ENCODE data around the gene ARFGAP3.
A peak's percentile ranks its signal among the peaks of the same experiment; 100 is the strongest.

The ARFGAP3 gene

DNA sequence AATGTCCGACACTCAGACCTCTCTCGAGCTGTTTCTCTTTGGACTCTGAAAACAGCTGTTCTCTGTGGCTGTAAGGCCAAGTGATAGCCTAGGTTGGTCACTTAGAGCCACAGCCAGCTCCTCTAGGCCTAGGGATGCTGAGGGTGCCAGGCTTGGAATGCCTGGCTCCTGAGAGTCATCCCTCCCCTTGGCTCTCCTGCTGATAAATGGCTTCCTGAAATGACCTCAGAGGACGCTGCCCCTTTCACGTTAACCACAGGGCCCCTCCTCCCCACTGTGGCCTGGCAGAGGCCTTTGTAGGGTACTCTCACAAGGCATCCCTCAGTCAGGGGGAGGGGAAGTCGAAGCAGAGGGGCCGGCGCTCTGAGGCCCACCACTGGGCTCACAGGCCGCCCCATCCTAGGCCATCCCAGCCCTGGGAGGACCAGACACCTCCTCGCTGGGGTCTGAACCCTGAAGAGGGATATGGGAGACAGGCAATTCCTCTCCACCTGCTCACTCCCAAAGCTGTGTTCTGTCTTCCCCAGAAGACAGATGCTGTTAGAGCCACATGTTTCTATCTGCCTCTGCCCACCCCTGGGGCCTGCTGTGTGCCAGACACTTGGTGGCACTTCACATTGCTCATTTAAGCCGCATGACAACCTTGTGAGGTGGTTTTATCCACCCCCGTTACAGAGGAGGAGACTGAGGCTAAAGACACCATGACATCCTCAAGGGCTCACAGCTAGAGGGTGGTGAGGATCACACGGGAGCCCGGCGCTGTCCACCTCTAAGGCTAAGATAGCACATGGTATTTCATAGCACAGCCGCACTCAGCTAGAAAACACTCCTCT is 50.9 kb downstream of the ARFGAP3 start:
- Mint-ChIP-seq H3K4me3 (peak overlapping the region; percentile 30), H3K36me3 (ENCODE audit: low read depth) (peaks cover 71% of the 10 kb centered on the region), H3K9me3 (no peaks in the 10 kb centered on the region), H3K27ac (peak overlapping the region; percentile 96), H3K4me1 (peaks cover 33% of the 10 kb centered on the region), H3K27me3 (ENCODE audit: low read depth, poor library complexity) (peaks cover 3% of the 10 kb centered on the region)
- TF ChIP-seq, protein P1, sequence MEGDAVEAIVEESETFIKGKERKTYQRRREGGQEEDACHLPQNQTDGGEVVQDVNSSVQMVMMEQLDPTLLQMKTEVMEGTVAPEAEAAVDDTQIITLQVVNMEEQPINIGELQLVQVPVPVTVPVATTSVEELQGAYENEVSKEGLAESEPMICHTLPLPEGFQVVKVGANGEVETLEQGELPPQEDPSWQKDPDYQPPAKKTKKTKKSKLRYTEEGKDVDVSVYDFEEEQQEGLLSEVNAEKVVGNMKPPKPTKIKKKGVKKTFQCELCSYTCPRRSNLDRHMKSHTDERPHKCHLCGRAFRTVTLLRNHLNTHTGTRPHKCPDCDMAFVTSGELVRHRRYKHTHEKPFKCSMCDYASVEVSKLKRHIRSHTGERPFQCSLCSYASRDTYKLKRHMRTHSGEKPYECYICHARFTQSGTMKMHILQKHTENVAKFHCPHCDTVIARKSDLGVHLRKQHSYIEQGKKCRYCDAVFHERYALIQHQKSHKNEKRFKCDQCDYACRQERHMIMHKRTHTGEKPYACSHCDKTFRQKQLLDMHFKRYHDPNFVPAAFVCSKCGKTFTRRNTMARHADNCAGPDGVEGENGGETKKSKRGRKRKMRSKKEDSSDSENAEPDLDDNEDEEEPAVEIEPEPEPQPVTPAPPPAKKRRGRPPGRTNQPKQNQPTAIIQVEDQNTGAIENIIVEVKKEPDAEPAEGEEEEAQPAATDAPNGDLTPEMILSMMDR (IDR thresholded peaks at IDR 0.05) = no peak
- DNase-seq = no peak

DNA sequence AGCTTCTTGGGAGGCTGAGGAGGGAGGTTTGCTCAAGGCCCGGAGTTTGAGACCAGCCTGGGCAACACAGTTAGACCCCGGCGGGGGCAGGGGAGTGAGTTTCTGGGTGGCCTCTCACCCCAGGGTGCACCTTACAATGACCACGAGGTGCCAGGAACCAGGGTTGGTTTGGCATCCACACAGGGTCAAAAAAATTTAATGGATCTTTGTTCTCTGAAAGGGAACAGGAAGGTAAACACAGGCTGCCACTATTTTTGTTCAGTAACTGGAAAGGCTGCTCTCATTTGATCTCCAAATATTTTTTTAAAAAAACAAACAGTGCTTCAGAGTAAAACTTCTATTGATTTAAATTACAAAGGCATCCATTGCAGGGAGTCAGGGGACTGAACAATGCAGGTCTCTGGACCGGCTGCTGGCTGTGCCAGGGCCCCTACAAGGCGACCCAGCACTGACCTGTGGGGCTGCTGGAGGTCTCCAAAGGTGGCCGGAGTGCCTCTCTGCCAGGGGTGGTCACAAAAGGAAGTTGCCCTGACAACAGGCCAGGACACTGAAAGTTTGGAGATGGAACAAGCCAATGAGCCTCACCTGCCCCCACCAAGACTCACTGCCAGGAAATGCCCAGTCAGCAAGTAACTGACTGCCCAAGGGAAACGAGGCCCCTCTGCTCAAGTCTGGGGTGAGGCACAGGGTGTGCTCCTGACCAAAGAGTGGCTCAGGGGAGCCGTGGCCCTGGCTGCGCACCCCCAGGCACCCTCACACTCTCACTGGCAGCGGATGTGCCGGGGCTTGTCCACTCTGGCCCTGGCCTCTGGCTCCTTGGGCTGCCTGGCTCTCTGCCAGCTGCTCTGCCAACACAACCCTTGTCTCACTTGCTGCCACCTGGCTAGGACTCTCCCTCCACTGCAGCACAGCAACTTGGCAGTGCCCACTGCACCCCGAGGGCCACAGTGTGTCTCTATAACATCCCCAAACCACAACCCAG is 51.8 kb downstream of the ARFGAP3 start:
- Mint-ChIP-seq H3K27me3 (ENCODE audit: low read depth, poor library complexity) (peaks cover 7% of the 10 kb centered on the region), H3K4me1 (peaks cover 35% of the 10 kb centered on the region), H3K4me3 (peak overlapping the region; percentile 30), H3K36me3 (ENCODE audit: low read depth) (peaks cover 68% of the 10 kb centered on the region), H3K27ac (no peak overlapping the region), H3K9me3 (no peaks in the 10 kb centered on the region)
- no peak for DNase-seq
- TF ChIP-seq, protein P1 (IDR thresholded peaks at IDR 0.05) = no peak

DNA sequence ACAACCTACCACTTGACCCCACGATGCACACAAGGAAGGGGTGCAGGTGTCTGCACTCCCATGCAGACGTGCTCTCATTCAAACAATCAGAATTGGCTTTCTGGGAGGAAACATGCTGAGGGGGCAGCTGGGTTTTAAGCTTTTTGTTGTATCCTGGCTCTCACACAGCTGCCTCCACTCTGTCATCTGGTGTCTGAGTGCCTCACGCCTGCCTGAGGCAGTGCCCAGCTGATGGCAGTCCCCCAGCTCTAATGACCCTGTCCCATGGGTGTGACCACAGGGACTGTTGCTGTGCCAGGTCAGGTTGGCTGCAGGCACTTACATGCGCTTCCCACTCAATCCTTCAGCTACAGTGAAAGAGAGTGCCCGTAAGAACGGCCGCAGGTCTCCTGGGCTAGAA is 53.7 kb downstream of the ARFGAP3 start:
- Mint-ChIP-seq H3K4me1 (peaks cover 47% of the 10 kb centered on the region), H3K4me3 (no peak overlapping the region), H3K27me3 (ENCODE audit: low read depth, poor library complexity) (peaks cover 4% of the 10 kb centered on the region), H3K36me3 (ENCODE audit: low read depth) (peaks cover 65% of the 10 kb centered on the region), H3K27ac (no peak overlapping the region), H3K9me3 (no peaks in the 10 kb centered on the region)
- TF ChIP-seq, protein P1 (IDR thresholded peaks at IDR 0.05) = no peak
- no peak for DNase-seq

DNA sequence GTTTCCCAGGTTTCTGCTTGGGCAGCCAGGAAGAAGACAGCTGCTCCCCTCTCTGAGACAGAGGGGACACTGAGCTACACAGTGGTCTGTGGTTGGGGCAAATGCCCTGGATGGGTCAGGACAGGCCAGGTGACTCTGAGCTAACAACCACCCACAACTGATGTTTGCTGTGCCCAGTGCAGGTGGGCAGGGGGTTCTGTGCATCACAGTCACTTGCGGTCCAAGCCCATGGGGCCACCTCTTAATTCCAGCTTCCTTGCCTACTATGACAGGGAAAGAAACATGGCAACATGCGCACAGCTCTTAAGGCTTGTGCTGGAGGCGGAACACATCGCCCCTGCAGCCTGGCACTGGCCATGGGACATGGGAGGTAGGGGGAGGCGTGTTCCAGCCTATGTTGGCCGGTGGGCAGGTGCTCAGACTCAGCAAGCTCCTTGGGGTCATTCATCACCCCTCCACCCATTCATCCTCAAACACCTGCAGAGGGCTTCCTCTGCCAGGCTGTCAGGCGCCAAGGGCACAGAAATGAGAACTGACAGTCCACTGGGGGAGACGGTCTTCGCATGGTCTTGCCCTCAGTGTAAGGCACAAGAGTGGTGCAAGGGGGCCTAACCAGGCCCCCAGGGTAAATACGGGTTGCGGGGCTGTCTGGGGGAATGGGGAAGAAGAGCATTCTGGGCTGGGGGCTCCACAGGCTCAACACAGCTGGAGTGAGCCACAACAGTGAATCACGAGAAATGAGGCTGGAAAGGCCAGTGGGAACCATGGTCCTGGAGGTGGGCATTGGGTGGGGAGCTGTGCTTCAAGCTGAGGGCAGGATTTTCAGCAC is 55.6 kb downstream of the ARFGAP3 start:
- H3K9me3 Mint-ChIP-seq = no peaks in the 10 kb centered on the region
- H3K27ac Mint-ChIP-seq = no peak overlapping the region
- peaks cover 52% of the 10 kb centered on the region for H3K4me1 Mint-ChIP-seq
- H3K27me3 Mint-ChIP-seq (ENCODE audit: low read depth, poor library complexity) = peaks cover 4% of the 10 kb centered on the region
- no peak overlapping the region for H3K4me3 Mint-ChIP-seq
- H3K36me3 Mint-ChIP-seq (ENCODE audit: low read depth) = peaks cover 66% of the 10 kb centered on the region
- DNase-seq = no peak
- TF ChIP-seq, protein P1 (IDR thresholded peaks at IDR 0.05) = no peak

DNA sequence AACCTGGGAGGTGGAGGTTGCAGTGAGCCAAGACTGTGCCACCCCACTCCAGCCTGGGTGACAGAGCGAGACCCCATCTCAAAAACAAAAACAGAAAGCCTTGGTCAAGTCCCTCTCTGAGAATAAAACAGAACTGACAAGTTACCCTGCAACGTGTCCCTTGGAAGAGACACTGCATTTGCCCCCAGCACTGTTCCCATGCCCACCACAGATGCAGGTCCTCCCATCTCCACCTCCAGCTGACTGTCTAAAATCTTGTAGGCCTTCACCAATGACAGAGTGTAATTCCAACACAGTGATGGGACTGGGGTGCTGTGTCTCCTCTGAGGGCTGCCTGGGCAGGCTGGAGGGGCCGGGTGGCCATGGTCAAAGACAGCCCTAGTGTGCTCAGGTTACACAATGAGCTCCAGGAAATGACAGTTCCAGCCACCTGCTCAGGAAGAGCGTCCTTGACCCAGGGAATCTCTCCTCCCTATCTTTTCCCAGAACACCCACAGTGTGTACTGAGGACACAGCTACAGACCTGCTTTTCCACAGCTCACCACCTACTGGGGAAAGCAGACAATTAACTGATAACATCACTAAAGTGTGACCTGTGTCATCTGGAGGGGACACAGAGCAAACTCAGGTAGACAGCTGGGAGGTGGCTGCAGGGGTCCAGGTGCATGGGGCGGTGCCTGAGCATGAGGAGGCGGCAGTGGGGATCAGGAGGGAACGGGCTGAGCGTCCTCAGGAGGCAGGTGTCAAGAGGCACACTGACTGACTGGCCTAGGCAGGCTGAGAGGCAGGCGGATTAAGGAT is 56.4 kb downstream of the ARFGAP3 start:
- Mint-ChIP-seq H3K27me3 (ENCODE audit: low read depth, poor library complexity) (peaks cover 4% of the 10 kb centered on the region), H3K27ac (peak overlapping the region; percentile 51), H3K9me3 (no peaks in the 10 kb centered on the region), H3K4me1 (peaks cover 49% of the 10 kb centered on the region), H3K4me3 (no peak overlapping the region), H3K36me3 (ENCODE audit: low read depth) (peaks cover 65% of the 10 kb centered on the region)
- no peak for DNase-seq
- TF ChIP-seq, protein P1 (IDR thresholded peaks at IDR 0.05) = no peak

Data from nephron progenitor cell (in vitro differentiated cells).